GM18870 (cell line): ENCODE measurements around the gene TRPM6.
"Not testable (repeated sequence)": the region's sequence is repeated elsewhere in the genome, so short reads cannot be mapped to it uniquely, and the experiment has no call there.

Source experiments
- ATAC-seq: cut with Tn5 transposase; IDR thresholded peaks from one replicate; pipeline ENCODE4 v1.9.1; 2021; ENCODE audit warnings: moderate library complexity; ENCODE audit not compliant: unreplicated experiment

TRPM6 gene

GRCh38 chr9:74860247-74860646, 27.5 kb downstream of the TRPM6 start:
- ATAC-seq = not testable (repeated sequence)

GRCh38 chr9:74859786-74860185, 27.9 kb downstream of the TRPM6 start:
- ATAC-seq = no peak

- ATAC-seq = no peak
These were observed 28.8 kb downstream of the TRPM6 start for GRCh38 chr9:74858751-74859414.

- no peak for ATAC-seq
These were observed 30.7 kb downstream of the TRPM6 start for GRCh38 chr9:74856989-74857388.

GRCh38 chr9:74855072-74855471, 32.6 kb downstream of the TRPM6 start:
- no peak for ATAC-seq

GRCh38 chr9:74853024-74853423, 34.7 kb downstream of the TRPM6 start:
- ATAC-seq = not testable (repeated sequence)

GRCh38 chr9:74848153-74848525, 39.6 kb downstream of the TRPM6 start:
- ATAC-seq = no peak

GRCh38 chr9:74847478-74848152, 40.1 kb downstream of the TRPM6 start:
- no peak for ATAC-seq

- ATAC-seq = no peak
These were observed 41.0 kb downstream of the TRPM6 start for GRCh38 chr9:74846766-74847165.

GRCh38 chr9:74838351-74838750, 49.4 kb downstream of the TRPM6 start:
- no peak for ATAC-seq

GRCh38 chr9:74824654-74825053, 63.1 kb downstream of the TRPM6 start:
- ATAC-seq = no peak

- no peak for ATAC-seq
These were observed 66.1 kb downstream of the TRPM6 start for GRCh38 chr9:74821636-74822035.

GRCh38 chr9:74817816-74818215, 69.9 kb downstream of the TRPM6 start:
- ATAC-seq = no peak

- ATAC-seq = no peak
These were observed 70.4 kb downstream of the TRPM6 start for GRCh38 chr9:74817281-74817810.

GRCh38 chr9:74810200-74810599, 77.5 kb downstream of the TRPM6 start:
- no peak for ATAC-seq

- no peak for ATAC-seq
These were observed 83.7 kb downstream of the TRPM6 start for GRCh38 chr9:74804018-74804385.

GRCh38 chr9:74803376-74804017, 84.2 kb downstream of the TRPM6 start:
- ATAC-seq = no peak

- ATAC-seq = no peak
These were observed 87.5 kb downstream of the TRPM6 start for GRCh38 chr9:74800226-74800625.

- no peak for ATAC-seq
These were observed 91.9 kb downstream of the TRPM6 start for GRCh38 chr9:74795803-74796202.

- ATAC-seq = no peak
These were observed 92.6 kb downstream of the TRPM6 start for GRCh38 chr9:74795081-74795480.

GRCh38 chr9:74784506-74784905, 103.2 kb downstream of the TRPM6 start:
- ATAC-seq = no peak

GRCh38 chr9:74783408-74783807, 104.3 kb downstream of the TRPM6 start:
- no peak for ATAC-seq
